IMR-90 (cell line): ENCODE measurements around the gene ZNF776. TPM values are rescaled to one million over a fixed set of nuclear protein-coding genes. Genes with fewer than 3 reads are reported as not detected.

Source experiments
- ATAC-seq: fragments of 200-7000 bp; cut with Tn5 transposase; 2 replicates; pipeline ENCODE4 v1.9.1; 2020; ENCODE audit warnings: low read depth, mild to moderate bottlenecking, moderate library complexity
- BruUV-seq: library from RNA; stranded (reverse); fragments of 400-500 nt; replicated peaks from 2 replicates; lab custom pipeline; 2021; lab: Mats Ljungman, UMichigan
- CTCF ChIA-PET: fragments of 300-600 bp; formaldehyde crosslinking; extraction: SDS; loops from one replicate; lab custom pipeline; 2021; ENCODE audit warnings: antibody characterized with exemption; lab: Yijun Ruan, JAX
- POLR2A ChIA-PET: fragments of 300-600 bp; sonication (Branson Sonifier 250); formaldehyde crosslinking; loops from one replicate; lab custom pipeline; 2022; ENCODE audit warnings: antibody characterized with exemption; ENCODE audit not compliant: unreplicated experiment; lab: Charles Lee
- DNase-seq: peaks from one replicate; pipeline ENCODE4 v3.0.0; 2013
- H2AFZ ChIP-seq: replicated peaks from 2 replicates; pipeline ENCODE3; 2013; ENCODE audit warnings: low read length, mild to moderate bottlenecking; ENCODE audit not compliant: poor library complexity
- H2AK5ac ChIP-seq: 2 replicates; pipeline ENCODE4 v1.6.1; 2013; ENCODE audit warnings: low read depth, low read length, inconsistent platforms
- H2AK9ac ChIP-seq: replicated peaks from 2 replicates; pipeline ENCODE3; 2013; ENCODE audit warnings: mild to moderate bottlenecking, low read depth, low read length, moderate library complexity; ENCODE audit not compliant: poor library complexity
- H2BK120ac ChIP-seq: 2 replicates; pipeline ENCODE4 v1.6.1; 2013; ENCODE audit warnings: low read depth, low read length, inconsistent platforms
- H2BK15ac ChIP-seq: 3 replicates; pipeline ENCODE4 v1.6.1; 2013; ENCODE audit warnings: low read depth, low read length, inconsistent platforms
- H2BK20ac ChIP-seq: 2 replicates; pipeline ENCODE4 v1.6.1; 2013; ENCODE audit warnings: low read depth, mild to moderate bottlenecking, inconsistent platforms, low read length, moderate library complexity
- H2BK5ac ChIP-seq: 2 replicates; pipeline ENCODE4 v1.6.1; 2013; ENCODE audit warnings: mild to moderate bottlenecking, low read depth, low read length, inconsistent platforms; ENCODE audit not compliant: poor library complexity, severe bottlenecking
- H3K14ac ChIP-seq: replicated peaks from 2 replicates; pipeline ENCODE4 v1.6.1; 2013; ENCODE audit warnings: low read depth, low read length, inconsistent platforms
- H3K18ac ChIP-seq: 2 replicates; pipeline ENCODE4 v1.6.1; 2013; ENCODE audit warnings: low read depth, low read length, control low read depth
- H3K23ac ChIP-seq: 2 replicates; pipeline ENCODE4 v1.6.1; 2013; ENCODE audit warnings: low read depth, low read length, inconsistent platforms
- H3K27ac ChIP-seq: 2 replicates; pipeline ENCODE4 v1.5.1; 2013; ENCODE audit warnings: mild to moderate bottlenecking, control low read depth, low read length; ENCODE audit not compliant: insufficient read depth
- H3K27me3 ChIP-seq: 2 replicates; pipeline ENCODE4 v1.6.1; 2013; ENCODE audit warnings: low read length; ENCODE audit not compliant: control insufficient read depth, insufficient read depth
- H3K36me3 ChIP-seq: 2 replicates; pipeline ENCODE4 v1.6.1; 2013; ENCODE audit warnings: low read length, mixed read lengths; ENCODE audit not compliant: control insufficient read depth, insufficient read depth
- H3K4ac ChIP-seq: 2 replicates; pipeline ENCODE4 v1.6.1; 2013; ENCODE audit warnings: low read depth, low read length, inconsistent platforms
- H3K4me1 ChIP-seq: 2 replicates; pipeline ENCODE4 v1.6.1; 2013; ENCODE audit warnings: low read length, mixed read lengths; ENCODE audit not compliant: control insufficient read depth, insufficient read depth
- H3K4me2 ChIP-seq: 2 replicates; pipeline ENCODE4 v1.6.1; 2013; ENCODE audit warnings: low read depth, mild to moderate bottlenecking, control low read depth, low read length, moderate library complexity
- H3K4me3 ChIP-seq: 2 replicates; pipeline ENCODE4 v1.5.1; 2013; ENCODE audit warnings: low read depth, mild to moderate bottlenecking, control low read depth, low read length, moderate library complexity; ENCODE audit not compliant: insufficient read depth
- H3K56ac ChIP-seq: 2 replicates; pipeline ENCODE4 v1.6.1; 2013; ENCODE audit warnings: low read length, inconsistent platforms; ENCODE audit not compliant: insufficient read depth; ENCODE audit errors: extremely low read depth
- H3K79me1 ChIP-seq, 2 experiments: 2 replicates each; pipeline ENCODE4 v1.6.1; 2013; ENCODE audit warnings: low read length in 2 of 2, inconsistent platforms in 1 of 2, low read depth in 1 of 2
- H3K9ac ChIP-seq: 2 replicates; pipeline ENCODE4 v1.6.1; 2013; ENCODE audit warnings: low read depth, low read length, control low read depth
- H3K9me1 ChIP-seq: 2 replicates; pipeline ENCODE4 v1.6.1; 2013; ENCODE audit warnings: low read length, inconsistent platforms; ENCODE audit not compliant: insufficient read depth
- H3K9me3 ChIP-seq: 2 replicates; pipeline ENCODE4 v1.6.1; 2013; ENCODE audit warnings: low read length; ENCODE audit not compliant: control insufficient read depth, insufficient read depth
- H4K20me1 ChIP-seq: 2 replicates; pipeline ENCODE4 v1.6.1; 2013; ENCODE audit warnings: low read length, inconsistent platforms; ENCODE audit not compliant: insufficient read depth
- H4K5ac ChIP-seq: 2 replicates; pipeline ENCODE4 v1.6.1; 2013; ENCODE audit warnings: mild to moderate bottlenecking, low read depth, low read length, control low read depth
- H4K8ac ChIP-seq, 2 experiments: 2 replicates each; pipeline ENCODE4 v1.6.1; 2013; ENCODE audit warnings: low read depth in 2 of 2, low read length in 2 of 2, control low read depth in 1 of 2, inconsistent platforms in 1 of 2
- H4K91ac ChIP-seq: 2 replicates; pipeline ENCODE4 v1.6.1; 2013; ENCODE audit warnings: low read depth, low read length, inconsistent platforms; ENCODE audit not compliant: insufficient read depth
- CEBPB ChIP-seq: IDR thresholded peaks from 2 replicates; pipeline ENCODE4 v1.6.1; 2012; ENCODE audit warnings: low read depth, low read length, improper control_type of control experiment
- CHD1 ChIP-seq: IDR thresholded peaks from 2 replicates; pipeline ENCODE4 v1.6.1; 2012; ENCODE audit warnings: low read depth, low read length, improper control_type of control experiment
- CTCF ChIP-seq: conservative IDR thresholded peaks from 2 replicates; pipeline ENCODE4 v1.5.1; 2012; ENCODE audit warnings: mild to moderate bottlenecking, low read depth, low read length, improper control_type of control experiment
- MAZ ChIP-seq: IDR thresholded peaks from 2 replicates; pipeline ENCODE4 v1.6.1; 2012; ENCODE audit warnings: low read depth, mild to moderate bottlenecking, low read length, improper control_type of control experiment, moderate library complexity, borderline replicate concordance
- MXI1 ChIP-seq: IDR thresholded peaks from 2 replicates; pipeline ENCODE4 v1.6.1; 2012; ENCODE audit warnings: low read depth, mild to moderate bottlenecking, low read length, moderate library complexity, borderline replicate concordance
- POLR2A ChIP-seq: IDR thresholded peaks from 2 replicates; pipeline ENCODE4 v1.6.1; 2012; ENCODE audit warnings: mild to moderate bottlenecking, low read depth, low read length
- RCOR1 ChIP-seq: IDR thresholded peaks from 2 replicates; pipeline ENCODE4 v1.6.1; 2012; ENCODE audit warnings: mild to moderate bottlenecking, low read length, improper control_type of control experiment; ENCODE audit not compliant: insufficient replicate concordance
- SMC3 ChIP-seq: fragments of 150-350 bp; IDR thresholded peaks from 2 replicates; pipeline ENCODE4 v1.6.1; 2016; ENCODE audit warnings: low read depth, mild to moderate bottlenecking, antibody characterized with exemption, low read length, moderate library complexity
- USF2 ChIP-seq: fragments of 150-350 bp; IDR thresholded peaks from 2 replicates; pipeline ENCODE4 v1.6.1; 2017; ENCODE audit warnings: mild to moderate bottlenecking, antibody characterized with exemption, low read length, low read depth
- WGBS, 2 experiments: methylation state at CpG; one replicate each; pipeline versions ENCODE4 v1.1.5 to v1.1.7; 2013; ENCODE audit warnings: missing lambda C conversion rate in 2 of 2; ENCODE audit not compliant: insufficient read length in 1 of 2; ENCODE audit errors: extremely low coverage in 2 of 2; 5-methylcytosine and 5-hydroxymethylcytosine counted together
- dilution Hi-C: fragments of 300-500 bp; cut with HindIII; formaldehyde crosslinking; loops from one replicate; pipeline ENCODE4 v1.14.3; 2018; ENCODE audit warnings: low sequenced_read_pairs; ENCODE audit not compliant: unreplicated experiment
- in situ Hi-C: fragments of 300-500 bp; cut with MboI; formaldehyde crosslinking; loops from 3 replicates; pipeline ENCODE4 v1.14.3; 2019; ENCODE audit warnings: low sequenced_read_pairs, inconsistent platforms, mixed read lengths
- intact Hi-C: fragments of 100-400 bp; cut with micrococcal nuclease; formaldehyde crosslinking; loops from 2 replicates; pipeline ENCODE4 v1.10.0; 2022
- polyA plus RNA-seq, 3 experiments: library from polyadenylated mRNA; depleted of rRNA; stranded (reverse); fragments of >200 nt; gene quantifications; 2 replicates each; pipeline ENCODE4 v1.2.3, GENCODE V29; 2012; ENCODE audit warnings: low replicate concordance in 1 of 3
- total RNA-seq: library from RNA; depleted of rRNA; stranded (reverse); fragments of >200 nt; gene quantifications from 2 replicates; pipeline ENCODE4 v1.2.3, GENCODE V29; 2012

ZNF776 gene
- total and polyA plus RNA-seq, 2 of the 4 experiments (the other 2 are of a cell fraction) = 4.3 to 14.3 TPM

DNA sequence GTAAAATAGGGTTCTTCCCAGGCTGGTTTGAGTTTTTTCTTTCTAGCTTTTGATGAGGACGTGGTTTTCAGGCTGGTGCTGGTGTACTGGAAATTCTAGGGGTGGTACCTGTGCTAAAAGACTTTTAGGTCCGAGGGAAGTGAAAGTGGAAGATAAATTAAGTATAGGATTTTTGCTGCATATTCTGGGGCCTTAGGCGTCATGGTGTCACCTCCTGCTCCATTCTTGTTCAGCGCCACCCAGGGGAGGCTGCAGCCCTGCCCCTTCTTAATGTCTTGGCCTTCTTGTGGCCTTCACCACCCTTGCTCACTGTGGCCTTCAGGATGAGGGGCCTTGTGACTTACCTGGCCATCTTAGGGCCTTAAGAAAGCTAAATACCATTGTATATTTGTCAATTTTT is 55.7 kb downstream of the ZNF776 start:
- Histone ChIP-seq H2BK15ac (no peak overlapping the region), H3K9ac (no peak overlapping the region), H3K9me1 (no peaks in the 10 kb centered on the region; the same call in 1 of the 2 replicates), H4K5ac (no peak overlapping the region), H3K27ac (0 out of 2 replicates have a peak overlapping the region, but pooled peaks have one; percentile 28), H2BK120ac (no peak overlapping the region), H3K23ac (no peak overlapping the region), H2AFZ (no peak overlapping the region), H3K4ac (peak overlapping the region; percentile 51; the same call in 1 of the 2 replicates), H2BK5ac (no peak overlapping the region), H3K14ac (no peak overlapping the region), H3K9me3 (no peaks in the 10 kb centered on the region), H2AK5ac (peak overlapping the region; percentile 70), H3K4me1 (peaks cover 6% of the 10 kb centered on the region), H4K20me1 (no peaks in the 10 kb centered on the region), H3K79me1 (peaks cover 18 to 34% of the 10 kb centered on the region in 2 experiments), H2BK20ac (no peak overlapping the region), H3K36me3 (peaks cover 3% of the 10 kb centered on the region), H3K56ac (no peak overlapping the region), H3K4me2 (no peak overlapping the region), H3K27me3 (no peaks in the 10 kb centered on the region), H3K18ac (no peak overlapping the region), H3K4me3 (no peak overlapping the region), H2AK9ac (no peak overlapping the region), H4K91ac (0 out of 2 replicates have a peak overlapping the region, but pooled peaks have one; percentile 12), H4K8ac (no peak overlapping the region)
- no TSS peak for BruUV-seq
- WGBS, 2 experiments = no CpG with 5 or more reads among the region's 4 CpGs
- ATAC-seq = no peak
- ChIA-PET CTCF (interaction anchor here (0.5 kb wide), 1 partner anchor 10 kb away, joined by 3 read pairs; no protein-coding TSS in a partner anchor), POLR2A (no interaction called here)
- TF ChIP-seq CHD1 (no peak), CTCF (no peak), MXI1 (no peak), CEBPB (no peak), MAZ (no peak), USF2 (no peak), RCOR1 (no peak), SMC3 (no peak), POLR2A (no peak)
- in situ Hi-C loops = no loop called here
- intact Hi-C loops = no loop called here
- dilution Hi-C loops = no loop called here
- DNase-seq = no peak
